ENCODE measurements around the gene ATP6V1F.
A peak's percentile ranks its signal among the peaks of the same experiment; 100 is the strongest.

Gene ATP6V1F

GRCh38 chr7:128862571-128863432 is at the start of gene ATP6V1F:
ATP6V1F (plus strand) TSS chr7:128862856; CDS start chr7:128862905, 49 bp downstream.
- peak within 1 kb of the TSS; percentile 97 for H3K4me3 Mint-ChIP-seq
- no peaks in the 10 kb centered on the region for H3K9me3 Mint-ChIP-seq
- H3K4me1 Mint-ChIP-seq, result peaks cover 32% of the 10 kb centered on the region
- peaks cover 6% of the 10 kb centered on the region for H3K36me3 Mint-ChIP-seq
- H3K27me3 Mint-ChIP-seq, result no peaks in the 10 kb centered on the region
- peak within 1 kb of the TSS; percentile 95 for H3K27ac Mint-ChIP-seq

- no peaks in the 10 kb centered on the region for H3K27me3 Mint-ChIP-seq
These were observed 48.2 kb upstream of the ATP6V1F start for GRCh38 chr7:128814499-128814898.

GRCh38 chr7:128815289-128815942 is 47.2 kb upstream of the ATP6V1F start:
- Mint-ChIP-seq H3K4me1 (peaks cover 8% of the 10 kb centered on the region), H3K27ac (no peak overlapping the region), H3K4me3 (no peak overlapping the region), H3K9me3 (no peaks in the 10 kb centered on the region), H3K36me3 (no peaks in the 10 kb centered on the region), H3K27me3 (no peaks in the 10 kb centered on the region)

More at GRCh38 chr7:128814499-128814898, 48.2 kb upstream of the ATP6V1F start:
- Mint-ChIP-seq H3K4me3 (no peak overlapping the region), H3K27ac (no peak overlapping the region), H3K36me3 (no peaks in the 10 kb centered on the region), H3K4me1 (no peaks in the 10 kb centered on the region), H3K9me3 (no peaks in the 10 kb centered on the region)

GRCh38 chr7:128818694-128819093 is 44.0 kb upstream of the ATP6V1F start:
- Mint-ChIP-seq H3K4me3 (no peak overlapping the region), H3K4me1 (peaks cover 12% of the 10 kb centered on the region), H3K27ac (no peak overlapping the region), H3K27me3 (no peaks in the 10 kb centered on the region), H3K9me3 (no peaks in the 10 kb centered on the region), H3K36me3 (no peaks in the 10 kb centered on the region)

GRCh38 chr7:128821724-128822123 is 40.9 kb upstream of the ATP6V1F start:
- peaks cover 12% of the 10 kb centered on the region for H3K4me1 Mint-ChIP-seq
- no peaks in the 10 kb centered on the region for H3K36me3 Mint-ChIP-seq
- H3K27ac Mint-ChIP-seq, result no peak overlapping the region
- H3K27me3 Mint-ChIP-seq, result peaks cover 2% of the 10 kb centered on the region
- no peaks in the 10 kb centered on the region for H3K9me3 Mint-ChIP-seq
- H3K4me3 Mint-ChIP-seq, result no peak overlapping the region

GRCh38 chr7:128826512-128826911 is 36.1 kb upstream of the ATP6V1F start:
- Mint-ChIP-seq H3K4me1 (peaks cover 13% of the 10 kb centered on the region), H3K27ac (no peak overlapping the region), H3K4me3 (no peak overlapping the region), H3K27me3 (peaks cover 19% of the 10 kb centered on the region), H3K36me3 (no peaks in the 10 kb centered on the region), H3K9me3 (no peaks in the 10 kb centered on the region)

- no peak overlapping the region for H3K27ac Mint-ChIP-seq
- peaks cover 19% of the 10 kb centered on the region for H3K27me3 Mint-ChIP-seq
- H3K4me3 Mint-ChIP-seq, result no peak overlapping the region
- peaks cover 13% of the 10 kb centered on the region for H3K4me1 Mint-ChIP-seq
- H3K36me3 Mint-ChIP-seq, result no peaks in the 10 kb centered on the region
- no peaks in the 10 kb centered on the region for H3K9me3 Mint-ChIP-seq
These were observed 35.8 kb upstream of the ATP6V1F start for GRCh38 chr7:128826916-128827247.

GRCh38 chr7:128827248-128827958 is 35.3 kb upstream of the ATP6V1F start:
- Mint-ChIP-seq H3K9me3 (no peaks in the 10 kb centered on the region), H3K27ac (no peak overlapping the region), H3K27me3 (peaks cover 20% of the 10 kb centered on the region), H3K36me3 (no peaks in the 10 kb centered on the region), H3K4me1 (peaks cover 13% of the 10 kb centered on the region), H3K4me3 (no peak overlapping the region)

- Mint-ChIP-seq H3K36me3 (no peaks in the 10 kb centered on the region), H3K4me3 (no peak overlapping the region), H3K4me1 (peaks cover 13% of the 10 kb centered on the region), H3K9me3 (no peaks in the 10 kb centered on the region), H3K27ac (no peak overlapping the region), H3K27me3 (peaks cover 20% of the 10 kb centered on the region)
These were observed 34.5 kb upstream of the ATP6V1F start for GRCh38 chr7:128827971-128828711.

- no peak overlapping the region for H3K27ac Mint-ChIP-seq
- peaks cover 13% of the 10 kb centered on the region for H3K4me1 Mint-ChIP-seq
These were observed 33.1 kb upstream of the ATP6V1F start for GRCh38 chr7:128829391-128830166.

GRCh38 chr7:128830231-128831177 is 32.2 kb upstream of the ATP6V1F start, which contains the start of gene FLNC:
FLNC (plus strand) TSS chr7:128830406; CDS start chr7:128830638, 232 bp downstream.
- H3K4me1 Mint-ChIP-seq, result peaks cover 13% of the 10 kb centered on the region
- peaks cover 20% of the 10 kb centered on the region for H3K27me3 Mint-ChIP-seq
- peak within 1 kb of the TSS; percentile 73 for H3K4me3 Mint-ChIP-seq
- H3K9me3 Mint-ChIP-seq, result no peaks in the 10 kb centered on the region
- no peak within 1 kb of the TSS for H3K27ac Mint-ChIP-seq
- no peaks in the 10 kb centered on the region for H3K36me3 Mint-ChIP-seq

More at GRCh38 chr7:128829391-128830166, 33.1 kb upstream of the ATP6V1F start:
- Mint-ChIP-seq H3K9me3 (no peaks in the 10 kb centered on the region), H3K27me3 (peaks cover 20% of the 10 kb centered on the region), H3K4me3 (peak overlapping the region; percentile 63), H3K36me3 (no peaks in the 10 kb centered on the region)

GRCh38 chr7:128831178-128831993 is 31.3 kb upstream of the ATP6V1F start:
- H3K36me3 Mint-ChIP-seq, result no peaks in the 10 kb centered on the region
- peaks cover 13% of the 10 kb centered on the region for H3K4me1 Mint-ChIP-seq
- H3K27me3 Mint-ChIP-seq, result peaks cover 20% of the 10 kb centered on the region
- H3K9me3 Mint-ChIP-seq, result no peaks in the 10 kb centered on the region
- no peak overlapping the region for H3K27ac Mint-ChIP-seq
- H3K4me3 Mint-ChIP-seq, result peak overlapping the region; percentile 58
